ENCODE results near the gene IMP4. TPM values are rescaled to one million over a fixed set of nuclear protein-coding genes. Genes with fewer than 3 reads are reported as not detected.

The IMP4 gene
- total RNA-seq, 4 donors from 2014 or later, result 25.1 to 51.8 (median 43.3) TPM

- H3K27me3 ChIP-seq, result no peaks in the 10 kb centered on the region
Observed at GRCh38 chr2:130382313-130382917, 39.7 kb downstream of the IMP4 start.

DNA sequence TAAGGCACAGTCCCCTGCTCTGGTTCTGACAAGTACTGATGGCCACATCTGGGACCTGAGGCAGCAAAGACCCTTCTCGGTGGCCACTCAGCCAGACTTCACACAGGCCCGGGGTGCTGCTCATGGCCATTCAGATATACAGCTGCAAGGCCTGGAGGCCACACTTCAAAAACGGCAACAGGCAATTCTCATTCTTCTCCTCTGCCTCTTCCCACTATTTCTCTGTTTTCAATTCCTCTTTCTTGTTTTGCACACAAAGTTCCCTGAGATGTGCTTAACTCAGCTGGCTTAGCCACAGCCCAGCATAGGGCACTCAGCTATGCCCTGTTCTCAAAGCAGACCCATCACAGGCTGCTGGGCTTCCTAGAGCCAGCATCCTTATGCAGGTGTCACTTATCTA is 43.0 kb downstream of the IMP4 start:
- Histone ChIP-seq H3K36me3 (no peaks in the 10 kb centered on the region), H3K27me3 (no peaks in the 10 kb centered on the region), H3K27ac (no peak overlapping the region)

More at GRCh38 chr2:130382313-130382917, 39.7 kb downstream of the IMP4 start:
- H3K9me3 ChIP-seq, result no peaks in the 10 kb centered on the region
- no peak overlapping the region for H3K4me3 ChIP-seq
- intact Hi-C loops (cut with DNase I; ENCODE audit: low total_unique reads), result no loop called here
- H3K4me1 ChIP-seq, result no peaks in the 10 kb centered on the region
- no peaks in the 10 kb centered on the region for H3K36me3 ChIP-seq
- TF ChIP-seq POLR2A (IDR thresholded peaks at IDR 0.05) (no peak), CTCF (IDR thresholded peaks at IDR 0.05) (no peak)
- H3K27ac ChIP-seq, result no peak overlapping the region
- DNase-seq, result no peak

GRCh38 chr2:130387071-130387400 is 44.3 kb downstream of the IMP4 start:
- DNase-seq, result no peak
- H3K4me1 ChIP-seq, result peaks cover 0 to 6% of the 10 kb centered on the region in 2 donors

More for the DNA sequence above, 43.0 kb downstream of the IMP4 start:
- intact Hi-C loops (cut with DNase I; ENCODE audit: low total_unique reads), result no loop called here
- no peaks in the 10 kb centered on the region for H3K9me3 ChIP-seq
- no peak overlapping the region for H3K4me3 ChIP-seq
- no peak for DNase-seq
- peaks cover 0 to 3% of the 10 kb centered on the region in 2 donors for H3K4me1 ChIP-seq
- no peak for TF ChIP-seq POLR2A (IDR thresholded peaks at IDR 0.05)

DNA sequence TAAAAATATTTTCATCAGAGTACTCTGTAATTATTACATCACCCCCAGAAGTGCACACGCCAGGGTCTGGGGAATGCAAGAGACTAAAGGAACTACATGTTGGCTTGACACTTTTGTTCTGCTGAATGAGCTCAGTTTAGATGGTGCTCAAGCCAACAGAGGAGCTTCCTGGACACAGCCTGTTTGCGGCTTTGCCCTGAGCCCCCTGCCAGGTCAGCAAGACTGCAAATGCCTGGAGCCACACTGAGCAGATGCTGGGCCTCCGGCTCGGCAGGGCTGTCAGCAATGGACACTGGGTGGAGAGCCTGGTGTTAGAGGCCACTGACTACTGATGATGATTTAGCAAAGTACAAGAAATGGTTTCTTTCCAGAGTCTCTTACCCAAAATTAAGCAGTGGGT is 45.1 kb downstream of the IMP4 start:
- H3K27ac ChIP-seq, result no peak overlapping the region
- no peak overlapping the region for H3K4me3 ChIP-seq
- no peak for TF ChIP-seq CTCF (IDR thresholded peaks at IDR 0.05)
- TF ChIP-seq POLR2A (IDR thresholded peaks at IDR 0.05), result no peak
- H3K9me3 ChIP-seq, result no peaks in the 10 kb centered on the region
- peaks cover 0 to 6% of the 10 kb centered on the region in 2 donors for H3K4me1 ChIP-seq
- no peaks in the 10 kb centered on the region for H3K36me3 ChIP-seq
- no peaks in the 10 kb centered on the region for H3K27me3 ChIP-seq
- intact Hi-C loops (cut with DNase I; ENCODE audit: low total_unique reads), result no loop called here
- no peak for DNase-seq

More at GRCh38 chr2:130387071-130387400, 44.3 kb downstream of the IMP4 start:
- Histone ChIP-seq H3K36me3 (no peaks in the 10 kb centered on the region), H3K27me3 (no peaks in the 10 kb centered on the region), H3K9me3 (no peaks in the 10 kb centered on the region), H3K27ac (peak overlapping the region in 1 of 2 donors; percentile 10), H3K4me3 (no peak overlapping the region)
- intact Hi-C loops (cut with DNase I; ENCODE audit: low total_unique reads), result no loop called here
- TF ChIP-seq POLR2A (IDR thresholded peaks at IDR 0.05) (no peak), CTCF (IDR thresholded peaks at IDR 0.05) (no peak)

GRCh38 chr2:130388221-130388907 is 45.7 kb downstream of the IMP4 start:
- Histone ChIP-seq H3K27me3 (no peaks in the 10 kb centered on the region), H3K27ac (no peak overlapping the region), H3K4me1 (peaks cover 0 to 6% of the 10 kb centered on the region in 2 donors), H3K36me3 (no peaks in the 10 kb centered on the region), H3K4me3 (no peak overlapping the region), H3K9me3 (no peaks in the 10 kb centered on the region)
- TF ChIP-seq CTCF (IDR thresholded peaks at IDR 0.05) (no peak), POLR2A (IDR thresholded peaks at IDR 0.05) (no peak)
- DNase-seq, result no peak
- intact Hi-C loops (cut with DNase I; ENCODE audit: low total_unique reads), result no loop called here

Data from uterus (tissue), 4 donors.